GM19099 (cell line): Measurements from ENCODE around the gene GBF1.

Source experiments
- POLR2A ChIP-seq: IDR thresholded peaks from 3 replicates; pipeline ENCODE4 v1.6.1; 2011; ENCODE audit warnings: low read depth; ENCODE audit not compliant: insufficient read length; ENCODE audit errors: extremely low read depth

Gene GBF1

GRCh38 chr10:102306710-102307109 lies 61.4 kb downstream of the GBF1 start:
- TF ChIP-seq POLR2A, result no peak

- no peak for TF ChIP-seq POLR2A
Measured at GRCh38 chr10:102309236-102309635, 63.9 kb downstream of the GBF1 start.

GRCh38 chr10:102309916-102310315 lies 64.6 kb downstream of the GBF1 start:
- TF ChIP-seq POLR2A, result no peak

- TF ChIP-seq POLR2A, result no peak
Measured at GRCh38 chr10:102310361-102311024, 65.2 kb downstream of the GBF1 start.

- TF ChIP-seq POLR2A, result no peak
Measured at GRCh38 chr10:102311025-102311420, 65.7 kb downstream of the GBF1 start.

GRCh38 chr10:102312683-102313082 lies 67.4 kb downstream of the GBF1 start:
- no peak for TF ChIP-seq POLR2A

- TF ChIP-seq POLR2A, result no peak
Measured at GRCh38 chr10:102313221-102313896, 68.0 kb downstream of the GBF1 start.

- TF ChIP-seq POLR2A, result no peak
Measured at GRCh38 chr10:102314801-102315200, 69.5 kb downstream of the GBF1 start.

- TF ChIP-seq POLR2A, result no peak
Measured at GRCh38 chr10:102316421-102316820, 71.1 kb downstream of the GBF1 start.

GRCh38 chr10:102322914-102323313 lies 77.6 kb downstream of the GBF1 start:
- no peak for TF ChIP-seq POLR2A

GRCh38 chr10:102324061-102324460 lies 78.7 kb downstream of the GBF1 start:
- TF ChIP-seq POLR2A, result no peak

- TF ChIP-seq POLR2A, result no peak
Measured at GRCh38 chr10:102326031-102326430, 80.7 kb downstream of the GBF1 start.

- no peak for TF ChIP-seq POLR2A
Measured at GRCh38 chr10:102327002-102327401, 81.7 kb downstream of the GBF1 start.

- TF ChIP-seq POLR2A, result no peak
Measured at GRCh38 chr10:102327641-102328040, 82.3 kb downstream of the GBF1 start.

GRCh38 chr10:102332772-102333171 lies 87.4 kb downstream of the GBF1 start:
- no peak for TF ChIP-seq POLR2A

GRCh38 chr10:102334101-102334500 lies 88.8 kb downstream of the GBF1 start:
- no peak for TF ChIP-seq POLR2A
